ENCODE data around the gene SOCS6. TPM values are rescaled to one million over a fixed set of nuclear protein-coding genes. Genes with fewer than 3 reads are reported as not detected.

Gene SOCS6
- total and polyA plus RNA-seq, 2 experiments from 2014 or later = 4.4 to 13.3 TPM

- H3K4me2 ChIP-seq = no peak overlapping the region
- H3K36me3 ChIP-seq (ENCODE audit: insufficient read depth) = no peaks in the 10 kb centered on the region
- H3K36me3 Mint-ChIP-seq (ENCODE audit: low read depth) = no peaks in the 10 kb centered on the region; the same call in 2 of the 3 replicates
- H3K9me2 ChIP-seq (ENCODE audit: insufficient read depth) = no peaks in the 10 kb centered on the region
- H3F3A ChIP-seq (replicated peaks; ENCODE audit: low read depth) = no peaks in the 10 kb centered on the region
- no peaks in the 10 kb centered on the region for H4K20me1 ChIP-seq (replicated peaks; ENCODE audit: insufficient read depth)
- no peaks in the 10 kb centered on the region for H3K27me3 ChIP-seq (ENCODE audit: insufficient read depth)
- H3K79me2 ChIP-seq (replicated peaks; ENCODE audit: insufficient read depth) = no peaks in the 10 kb centered on the region
- no peak overlapping the region for H3K4me3 Mint-ChIP-seq
- ATAC-seq = no peak
- H3K9me3 Mint-ChIP-seq = no peaks in the 10 kb centered on the region
- no peak overlapping the region for H3K4me3 ChIP-seq
- H3K27me3 Mint-ChIP-seq (ENCODE audit: insufficient read depth, low read depth, poor library complexity) = peaks cover 2% of the 10 kb centered on the region
- H3K4me1 Mint-ChIP-seq = no peaks in the 10 kb centered on the region; the same call in 2 of the 3 replicates
- no peak for DNase-seq (ENCODE audit: low spot score)
- no peak overlapping the region for H3K27ac Mint-ChIP-seq
- H3K4me1 ChIP-seq (ENCODE audit: insufficient read depth) = no peaks in the 10 kb centered on the region
- no peak overlapping the region for H3K27ac ChIP-seq (ENCODE audit: low read depth)
- H2AFZ ChIP-seq = no peak overlapping the region
- TF ChIP-seq EZH2 (IDR thresholded peaks at IDR 0.05; ENCODE audit: low read depth, unreplicated experiment) = no peak
- TF ChIP-seq CTCF (conservative IDR thresholded peaks at IDR 0.05; ENCODE audit: low read depth in 2 of 2) = no peak
- no peak for TF ChIP-seq STAT1 (IDR thresholded peaks at IDR 0.05; ENCODE audit: unreplicated experiment)
- TF ChIP-seq REST (IDR thresholded peaks at IDR 0.05; ENCODE audit: unreplicated experiment) = no peak
Measured at GRCh38 chr18:70374154-70374553, 85.3 kb downstream of the SOCS6 start.

GRCh38 chr18:70376137-70376913, 87.5 kb downstream of the SOCS6 start:
- Histone ChIP-seq H3K9me2 (ENCODE audit: insufficient read depth) (no peaks in the 10 kb centered on the region), H3K27ac (ENCODE audit: low read depth) (no peak overlapping the region), H2AFZ (no peak overlapping the region), H4K20me1 (replicated peaks; ENCODE audit: insufficient read depth) (no peaks in the 10 kb centered on the region), H3K36me3 (ENCODE audit: insufficient read depth) (no peaks in the 10 kb centered on the region), H3K79me2 (replicated peaks; ENCODE audit: insufficient read depth) (no peaks in the 10 kb centered on the region), H3F3A (replicated peaks; ENCODE audit: low read depth) (no peaks in the 10 kb centered on the region), H3K4me1 (ENCODE audit: insufficient read depth) (no peaks in the 10 kb centered on the region), H3K27me3 (ENCODE audit: insufficient read depth) (no peaks in the 10 kb centered on the region), H3K4me3 (no peak overlapping the region), H3K4me2 (no peak overlapping the region)
- peaks cover 2% of the 10 kb centered on the region for H3K27me3 Mint-ChIP-seq (ENCODE audit: insufficient read depth, low read depth, poor library complexity)
- no peak overlapping the region for H3K4me3 Mint-ChIP-seq
- H3K4me1 Mint-ChIP-seq = no peaks in the 10 kb centered on the region; the same call in 2 of the 3 replicates
- DNase-seq (ENCODE audit: low spot score) (no peak), ATAC-seq (no peak)
- H3K36me3 Mint-ChIP-seq (ENCODE audit: low read depth) = no peaks in the 10 kb centered on the region; the same call in 2 of the 3 replicates
- no peak overlapping the region for H3K27ac Mint-ChIP-seq
- no peaks in the 10 kb centered on the region for H3K9me3 Mint-ChIP-seq
- TF ChIP-seq ZNF331 (CRISPR knock-in tag; IDR thresholded peaks at IDR 0.05; ENCODE audit: low read depth) (no peak), STAT1 (IDR thresholded peaks at IDR 0.05; ENCODE audit: unreplicated experiment) (no peak), CTCF (conservative IDR thresholded peaks at IDR 0.05; ENCODE audit: low read depth in 2 of 2) (no peak), CREB1 (CRISPR knock-in tag; IDR thresholded peaks at IDR 0.05; ENCODE audit: low read depth) (no peak)

Measured in GM23338 (cell line).